ENCODE measurements around the gene SLC8A1.

- TF ChIP-seq EP300 (IDR thresholded peaks at IDR 0.05) = no peak
- TF ChIP-seq CTCF (IDR thresholded peaks at IDR 0.05) = no peak
Measured at GRCh38 chr2:40072442-40073232, 379.3 kb downstream of the SLC8A1 start.
